ENCODE results near the gene TEX53. TPM values are rescaled to one million over a fixed set of nuclear protein-coding genes. Genes with fewer than 3 reads are reported as not detected.

TEX53 gene
- total and polyA plus RNA-seq, 10 of the 15 experiments (the other 5 are each of a cell fraction or from before 2014, with no cell fraction given), result not detected

DNA sequence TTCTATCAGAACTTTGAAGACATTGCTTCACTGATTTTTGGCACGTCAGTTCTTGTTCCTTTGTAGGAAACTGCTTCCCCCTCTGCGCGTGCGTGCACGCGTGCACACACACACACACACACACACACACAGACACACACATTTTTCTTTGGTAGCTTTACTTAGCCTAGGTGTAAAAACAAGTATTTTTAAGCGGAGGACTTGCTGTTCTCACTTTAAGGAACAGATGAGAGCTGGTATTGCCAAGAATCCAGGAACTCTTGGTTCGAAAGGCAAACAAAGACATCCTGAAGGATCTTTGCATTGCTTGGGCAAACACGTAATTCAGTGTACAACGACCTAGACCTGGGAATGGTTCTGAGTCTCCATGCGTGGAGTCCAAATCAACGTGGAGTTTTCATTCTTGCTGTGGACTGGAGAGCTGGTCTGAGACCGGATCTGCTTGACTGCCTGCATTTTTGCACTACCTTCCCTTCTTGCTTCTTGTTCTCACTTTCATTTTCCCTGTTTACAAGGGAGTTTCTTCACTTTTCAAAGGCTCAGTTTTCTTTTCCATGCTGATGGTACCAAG lies 38.3 kb downstream of the TEX53 start (continued):
- TF ChIP-seq, protein P1, sequence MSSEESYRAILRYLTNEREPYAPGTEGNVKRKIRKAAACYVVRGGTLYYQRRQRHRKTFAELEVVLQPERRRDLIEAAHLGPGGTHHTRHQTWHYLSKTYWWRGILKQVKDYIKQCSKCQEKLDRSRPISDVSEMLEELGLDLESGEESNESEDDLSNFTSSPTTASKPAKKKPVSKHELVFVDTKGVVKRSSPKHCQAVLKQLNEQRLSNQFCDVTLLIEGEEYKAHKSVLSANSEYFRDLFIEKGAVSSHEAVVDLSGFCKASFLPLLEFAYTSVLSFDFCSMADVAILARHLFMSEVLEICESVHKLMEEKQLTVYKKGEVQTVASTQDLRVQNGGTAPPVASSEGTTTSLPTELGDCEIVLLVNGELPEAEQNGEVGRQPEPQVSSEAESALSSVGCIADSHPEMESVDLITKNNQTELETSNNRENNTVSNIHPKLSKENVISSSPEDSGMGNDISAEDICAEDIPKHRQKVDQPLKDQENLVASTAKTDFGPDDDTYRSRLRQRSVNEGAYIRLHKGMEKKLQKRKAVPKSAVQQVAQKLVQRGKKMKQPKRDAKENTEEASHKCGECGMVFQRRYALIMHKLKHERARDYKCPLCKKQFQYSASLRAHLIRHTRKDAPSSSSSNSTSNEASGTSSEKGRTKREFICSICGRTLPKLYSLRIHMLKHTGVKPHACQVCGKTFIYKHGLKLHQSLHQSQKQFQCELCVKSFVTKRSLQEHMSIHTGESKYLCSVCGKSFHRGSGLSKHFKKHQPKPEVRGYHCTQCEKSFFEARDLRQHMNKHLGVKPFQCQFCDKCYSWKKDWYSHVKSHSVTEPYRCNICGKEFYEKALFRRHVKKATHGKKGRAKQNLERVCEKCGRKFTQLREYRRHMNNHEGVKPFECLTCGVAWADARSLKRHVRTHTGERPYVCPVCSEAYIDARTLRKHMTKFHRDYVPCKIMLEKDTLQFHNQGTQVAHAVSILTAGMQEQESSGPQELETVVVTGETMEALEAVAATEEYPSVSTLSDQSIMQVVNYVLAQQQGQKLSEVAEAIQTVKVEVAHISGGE (CRISPR knock-in tag; IDR thresholded peaks at IDR 0.05), result no peak
- TF ChIP-seq, protein P2, sequence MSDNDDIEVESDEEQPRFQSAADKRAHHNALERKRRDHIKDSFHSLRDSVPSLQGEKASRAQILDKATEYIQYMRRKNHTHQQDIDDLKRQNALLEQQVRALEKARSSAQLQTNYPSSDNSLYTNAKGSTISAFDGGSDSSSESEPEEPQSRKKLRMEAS (IDR thresholded peaks at IDR 0.05; ENCODE audit: low read depth, low read length), result peak; percentile 53; the same call in 1 of the 2 replicates
- TF ChIP-seq POLR2AphosphoS2 (IDR thresholded peaks at IDR 0.05; ENCODE audit: low read depth, low read length) (no peak), ZNF384 (IDR thresholded peaks at IDR 0.05; ENCODE audit: borderline replicate concordance, low read depth, low read length) (no peak), EGR1 (IDR thresholded peaks at IDR 0.05; ENCODE audit: borderline replicate concordance in 1 of 2, low read depth in 2 of 2, low read length in 2 of 2) (no peak), PML (IDR thresholded peaks at IDR 0.05; ENCODE audit: low read length) (no peak), HDGF (IDR thresholded peaks at IDR 0.05) (no peak), RBBP5 (conservative IDR thresholded peaks at IDR 0.05) (no peak), ESRRA (IDR thresholded peaks at IDR 0.05; ENCODE audit: low read length) (no peak), CBX3 (IDR thresholded peaks at IDR 0.05; ENCODE audit: borderline replicate concordance, low read depth) (no peak), TCF7 (IDR thresholded peaks at IDR 0.05; ENCODE audit: borderline replicate concordance) (no peak), CREM (IDR thresholded peaks at IDR 0.05; ENCODE audit: low read depth) (no peak), SUPT20H (IDR thresholded peaks at IDR 0.05; ENCODE audit: borderline replicate concordance, control insufficient read depth, low read depth, low read length) (no peak), NFYB (IDR thresholded peaks at IDR 0.05; ENCODE audit: insufficient read depth, low read depth, low read length) (no peak), PAX5 (IDR thresholded peaks at IDR 0.05; ENCODE audit: borderline replicate concordance, low read depth, low read length) (peak; percentile 64; the same call in 1 of the 2 replicates), NFYA (IDR thresholded peaks at IDR 0.05; ENCODE audit: borderline replicate concordance, low read depth, low read length) (no peak), FOS (IDR thresholded peaks at IDR 0.05; ENCODE audit: borderline replicate concordance, extremely low read depth, insufficient read length) (no peak)
- TF ChIP-seq, protein P3, sequence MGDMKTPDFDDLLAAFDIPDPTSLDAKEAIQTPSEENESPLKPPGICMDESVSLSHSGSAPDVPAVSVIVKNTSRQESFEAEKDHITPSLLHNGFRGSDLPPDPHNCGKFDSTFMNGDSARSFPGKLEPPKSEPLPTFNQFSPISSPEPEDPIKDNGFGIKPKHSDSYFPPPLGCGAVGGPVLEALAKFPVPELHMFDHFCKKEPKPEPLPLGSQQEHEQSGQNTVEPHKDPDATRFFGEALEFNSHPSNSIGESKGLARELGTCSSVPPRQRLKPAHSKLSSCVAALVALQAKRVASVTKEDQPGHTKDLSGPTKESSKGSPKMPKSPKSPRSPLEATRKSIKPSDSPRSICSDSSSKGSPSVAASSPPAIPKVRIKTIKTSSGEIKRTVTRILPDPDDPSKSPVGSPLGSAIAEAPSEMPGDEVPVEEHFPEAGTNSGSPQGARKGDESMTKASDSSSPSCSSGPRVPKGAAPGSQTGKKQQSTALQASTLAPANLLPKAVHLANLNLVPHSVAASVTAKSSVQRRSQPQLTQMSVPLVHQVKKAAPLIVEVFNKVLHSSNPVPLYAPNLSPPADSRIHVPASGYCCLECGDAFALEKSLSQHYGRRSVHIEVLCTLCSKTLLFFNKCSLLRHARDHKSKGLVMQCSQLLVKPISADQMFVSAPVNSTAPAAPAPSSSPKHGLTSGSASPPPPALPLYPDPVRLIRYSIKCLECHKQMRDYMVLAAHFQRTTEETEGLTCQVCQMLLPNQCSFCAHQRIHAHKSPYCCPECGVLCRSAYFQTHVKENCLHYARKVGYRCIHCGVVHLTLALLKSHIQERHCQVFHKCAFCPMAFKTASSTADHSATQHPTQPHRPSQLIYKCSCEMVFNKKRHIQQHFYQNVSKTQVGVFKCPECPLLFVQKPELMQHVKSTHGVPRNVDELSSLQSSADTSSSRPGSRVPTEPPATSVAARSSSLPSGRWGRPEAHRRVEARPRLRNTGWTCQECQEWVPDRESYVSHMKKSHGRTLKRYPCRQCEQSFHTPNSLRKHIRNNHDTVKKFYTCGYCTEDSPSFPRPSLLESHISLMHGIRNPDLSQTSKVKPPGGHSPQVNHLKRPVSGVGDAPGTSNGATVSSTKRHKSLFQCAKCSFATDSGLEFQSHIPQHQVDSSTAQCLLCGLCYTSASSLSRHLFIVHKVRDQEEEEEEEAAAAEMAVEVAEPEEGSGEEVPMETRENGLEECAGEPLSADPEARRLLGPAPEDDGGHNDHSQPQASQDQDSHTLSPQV (IDR thresholded peaks at IDR 0.05), result no peak
- TF ChIP-seq, protein P4, sequence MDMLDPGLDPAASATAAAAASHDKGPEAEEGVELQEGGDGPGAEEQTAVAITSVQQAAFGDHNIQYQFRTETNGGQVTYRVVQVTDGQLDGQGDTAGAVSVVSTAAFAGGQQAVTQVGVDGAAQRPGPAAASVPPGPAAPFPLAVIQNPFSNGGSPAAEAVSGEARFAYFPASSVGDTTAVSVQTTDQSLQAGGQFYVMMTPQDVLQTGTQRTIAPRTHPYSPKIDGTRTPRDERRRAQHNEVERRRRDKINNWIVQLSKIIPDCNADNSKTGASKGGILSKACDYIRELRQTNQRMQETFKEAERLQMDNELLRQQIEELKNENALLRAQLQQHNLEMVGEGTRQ (IDR thresholded peaks at IDR 0.05; ENCODE audit: borderline replicate concordance, low read depth, low read length), result no peak
- TF ChIP-seq, protein P5, sequence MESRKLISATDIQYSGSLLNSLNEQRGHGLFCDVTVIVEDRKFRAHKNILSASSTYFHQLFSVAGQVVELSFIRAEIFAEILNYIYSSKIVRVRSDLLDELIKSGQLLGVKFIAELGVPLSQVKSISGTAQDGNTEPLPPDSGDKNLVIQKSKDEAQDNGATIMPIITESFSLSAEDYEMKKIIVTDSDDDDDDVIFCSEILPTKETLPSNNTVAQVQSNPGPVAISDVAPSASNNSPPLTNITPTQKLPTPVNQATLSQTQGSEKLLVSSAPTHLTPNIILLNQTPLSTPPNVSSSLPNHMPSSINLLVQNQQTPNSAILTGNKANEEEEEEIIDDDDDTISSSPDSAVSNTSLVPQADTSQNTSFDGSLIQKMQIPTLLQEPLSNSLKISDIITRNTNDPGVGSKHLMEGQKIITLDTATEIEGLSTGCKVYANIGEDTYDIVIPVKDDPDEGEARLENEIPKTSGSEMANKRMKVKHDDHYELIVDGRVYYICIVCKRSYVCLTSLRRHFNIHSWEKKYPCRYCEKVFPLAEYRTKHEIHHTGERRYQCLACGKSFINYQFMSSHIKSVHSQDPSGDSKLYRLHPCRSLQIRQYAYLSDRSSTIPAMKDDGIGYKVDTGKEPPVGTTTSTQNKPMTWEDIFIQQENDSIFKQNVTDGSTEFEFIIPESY (IDR thresholded peaks at IDR 0.05), result no peak

Measured in GM12878 (cell line).